Nasal cavity respiratory epithelium epithelial cell of viscerocranial mucosa (primary cell): ENCODE results near the gene STON2. TPM values are rescaled to one million over a fixed set of nuclear protein-coding genes. Genes with fewer than 3 reads are reported as not detected.

Experiments
- total RNA-seq: library from RNA; depleted of rRNA; stranded (reverse); fragments of >200 nt; gene quantifications from 2 replicates; pipeline ENCODE4 v1.2.3, GENCODE V29; 2014

STON2 gene, protein sequence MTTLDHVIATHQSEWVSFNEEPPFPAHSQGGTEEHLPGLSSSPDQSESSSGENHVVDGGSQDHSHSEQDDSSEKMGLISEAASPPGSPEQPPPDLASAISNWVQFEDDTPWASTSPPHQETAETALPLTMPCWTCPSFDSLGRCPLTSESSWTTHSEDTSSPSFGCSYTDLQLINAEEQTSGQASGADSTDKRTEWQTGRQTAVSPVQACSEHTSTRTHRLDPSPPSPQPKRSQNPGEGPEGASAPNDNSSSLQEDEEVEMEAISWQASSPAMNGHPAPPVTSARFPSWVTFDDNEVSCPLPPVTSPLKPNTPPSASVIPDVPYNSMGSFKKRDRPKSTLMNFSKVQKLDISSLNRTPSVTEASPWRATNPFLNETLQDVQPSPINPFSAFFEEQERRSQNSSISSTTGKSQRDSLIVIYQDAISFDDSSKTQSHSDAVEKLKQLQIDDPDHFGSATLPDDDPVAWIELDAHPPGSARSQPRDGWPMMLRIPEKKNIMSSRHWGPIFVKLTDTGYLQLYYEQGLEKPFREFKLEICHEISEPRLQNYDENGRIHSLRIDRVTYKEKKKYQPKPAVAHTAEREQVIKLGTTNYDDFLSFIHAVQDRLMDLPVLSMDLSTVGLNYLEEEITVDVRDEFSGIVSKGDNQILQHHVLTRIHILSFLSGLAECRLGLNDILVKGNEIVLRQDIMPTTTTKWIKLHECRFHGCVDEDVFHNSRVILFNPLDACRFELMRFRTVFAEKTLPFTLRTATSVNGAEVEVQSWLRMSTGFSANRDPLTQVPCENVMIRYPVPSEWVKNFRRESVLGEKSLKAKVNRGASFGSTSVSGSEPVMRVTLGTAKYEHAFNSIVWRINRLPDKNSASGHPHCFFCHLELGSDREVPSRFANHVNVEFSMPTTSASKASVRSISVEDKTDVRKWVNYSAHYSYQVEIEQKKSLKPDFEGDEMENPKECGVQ
- total RNA-seq, result 96.0 and 456 TPM in 2 replicates

DNA sequence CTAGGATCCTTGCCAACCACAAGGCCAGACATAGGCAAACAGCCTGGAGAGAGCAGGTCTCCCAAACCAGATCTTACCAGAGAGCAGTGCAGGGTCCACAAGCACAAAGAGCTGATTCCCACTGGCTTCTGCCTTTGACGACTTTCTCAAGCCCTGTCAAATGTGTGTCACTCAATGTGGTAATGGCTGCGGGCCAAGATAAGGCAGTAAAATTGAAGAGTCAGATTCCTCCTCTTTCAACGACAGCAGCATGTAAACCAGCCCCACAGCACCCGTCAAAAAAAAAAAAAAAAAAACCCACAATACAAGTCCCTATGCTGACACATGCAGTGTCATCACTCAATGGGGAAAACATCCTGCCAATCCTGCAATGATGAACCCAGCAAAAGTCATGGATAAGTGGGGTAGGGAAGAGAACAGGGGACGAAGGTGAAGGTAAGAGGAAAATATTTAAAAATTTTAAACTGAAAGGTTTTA lies at the start of gene STON2:
STON2 (minus strand) TSS at position 123 of the 477 bp plus-strand sequence. CDS start 1,942 bp downstream, outside the sequence.

DNA sequence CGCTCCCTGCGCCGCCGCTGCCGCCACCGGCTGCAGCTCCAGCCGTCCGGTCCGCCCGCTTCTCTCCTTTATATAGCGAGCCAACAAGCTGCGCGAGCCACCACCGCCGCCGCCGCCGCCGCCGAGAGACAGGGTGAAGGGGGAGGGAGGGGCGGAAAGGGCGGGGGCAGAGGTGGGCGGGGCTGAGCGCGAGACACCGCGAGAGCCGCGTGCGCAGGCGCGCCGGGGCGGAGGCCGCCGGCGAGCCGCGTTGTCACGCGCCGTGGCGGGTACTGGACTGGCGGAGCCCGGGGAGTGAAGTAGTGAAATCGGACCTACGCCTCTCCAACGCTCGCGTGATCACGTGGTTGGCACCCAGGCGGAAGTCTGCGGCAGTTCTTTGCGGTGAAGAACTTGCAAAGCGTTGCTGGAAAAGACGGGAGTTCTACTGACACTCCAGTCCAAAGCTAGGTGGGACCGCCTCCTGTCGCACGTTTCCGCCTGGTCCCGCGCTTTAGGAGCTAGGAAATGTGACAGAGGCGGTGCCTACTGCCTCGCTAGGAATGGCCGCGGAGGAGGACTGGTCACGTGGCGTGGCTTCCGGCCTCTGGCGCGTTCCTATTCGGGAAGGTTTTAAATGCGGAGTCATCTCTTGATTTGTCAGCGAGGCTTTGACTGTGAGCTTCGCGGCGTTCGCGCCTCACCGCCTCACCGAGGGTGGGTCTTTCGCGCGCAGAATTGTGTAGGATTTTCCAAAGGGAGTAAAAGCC lies 179.1 kb downstream of the STON2 start, which contains the start of gene GTF2A1:
GTF2A1 (minus strand) TSS at position 130 of the 749 bp plus-strand sequence. CDS start 441 bp downstream, outside the sequence.

Other genes starting within 250 kb of the STON2 start
- gene GTF2A1, start 179.4 kb downstream of the STON2 start, total RNA-seq, result 46.1 and 50.9 TPM in 2 replicates
- 125 and 194 TPM in 2 replicates for gene SEL1L, start 133.5 kb upstream of the STON2 start, total RNA-seq